Measurements from ENCODE around the gene TMOD4. TPM values are rescaled to one million over a fixed set of nuclear protein-coding genes. Genes with fewer than 3 reads are reported as not detected.
A peak's percentile ranks its signal among the peaks of the same experiment; 100 is the strongest.
"Not testable (repeated sequence)": the region's sequence is repeated elsewhere in the genome, so short reads cannot be mapped to it uniquely, and the experiment has no call there.

Gene TMOD4
- total RNA-seq (3.3 TPM), polyA plus RNA-seq (not detected)

DNA sequence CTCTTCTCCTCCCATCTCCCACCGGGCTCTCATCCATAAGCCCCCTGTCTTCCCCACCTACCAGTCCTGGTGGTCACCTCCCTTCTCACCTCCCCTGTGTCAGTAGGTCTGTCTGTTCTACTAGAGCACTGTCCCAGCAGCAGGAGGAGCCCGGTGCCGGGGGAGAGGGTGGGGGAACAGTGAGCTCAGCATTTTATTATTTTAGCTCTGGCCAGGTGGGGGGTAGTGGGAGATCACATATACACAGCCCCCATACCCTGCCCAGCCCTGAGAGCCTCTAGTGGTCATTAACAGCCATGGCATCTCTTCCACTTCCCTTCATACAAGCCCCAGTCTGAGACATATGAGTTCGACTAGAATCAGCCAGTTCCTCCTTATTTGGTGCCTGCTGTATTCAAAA is at the start of gene TMOD4:
TSS of gene TMOD4 (minus strand) at position 119 of the 400 bp plus-strand sequence. CDS start 1,106 bp downstream, outside the sequence.
- Histone ChIP-seq H3K4me1 (ENCODE audit: control insufficient read depth, insufficient read depth, low read length, poor library complexity, severe bottlenecking) (no peaks in the 10 kb centered on the region), H3K36me3 (ENCODE audit: control insufficient read depth, insufficient read depth, low read length) (peaks cover 65% of the 10 kb centered on the region), H3K9me3 (ENCODE audit: control insufficient read depth in 2 of 2, low read length in 2 of 2) (no peaks in the 10 kb centered on the region), H3K27ac (ENCODE audit: insufficient read depth, low read length, poor library complexity, severe bottlenecking) (no peak within 1 kb of the TSS), H3K4me3 (ENCODE audit: low read depth, low read length) (no peak within 1 kb of the TSS), H3K27me3 (ENCODE audit: control insufficient read depth, insufficient read depth, low read length) (no peaks in the 10 kb centered on the region)
- Mint-ChIP-seq H3K27me3 (no peaks in the 10 kb centered on the region), H3K4me3 (peak within 1 kb of the TSS in 1 of 4 donors; percentile 72), H3K36me3 (peaks cover 39% of the 10 kb centered on the region), H3K27ac (peak within 1 kb of the TSS; percentile 18 to 42 (median 35)), H3K4me1 (peaks cover 0 to 11% (median 6%) of the 10 kb centered on the region in 4 donors), H3K9me3 (no peaks in the 10 kb centered on the region)
- peak in 1 of 2 donors; percentile 37 for ATAC-seq (ENCODE audit: low read depth in 2 of 2)
- peak in 1 of 3 donors; percentile 41 for DNase-seq

DNA sequence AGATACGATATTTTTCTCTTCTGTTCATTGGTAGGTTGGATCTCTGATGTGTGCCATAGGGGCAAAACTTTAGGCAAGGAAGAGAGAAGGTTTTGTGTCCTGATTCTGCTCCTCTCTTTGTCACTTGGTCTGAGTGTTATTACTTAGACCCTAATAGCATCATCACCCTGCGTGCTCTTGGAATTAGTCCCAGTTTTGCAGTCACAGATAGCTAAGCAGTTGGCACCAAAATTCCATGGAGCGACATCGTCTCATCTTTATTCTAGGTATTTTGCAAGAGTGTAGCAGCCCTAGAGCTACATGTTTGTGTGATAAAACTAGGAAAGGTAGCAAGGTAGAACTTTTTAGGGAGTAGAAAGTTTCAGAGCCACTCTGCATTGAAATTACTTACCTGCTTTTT is 46.3 kb upstream of the TMOD4 start:
- peak overlapping the region in 1 of 3 donors; percentile 78 for H3K27ac Mint-ChIP-seq
- no peak overlapping the region for H3K4me3 Mint-ChIP-seq
- ATAC-seq (ENCODE audit: low read depth in 2 of 2) = no peak

DNA sequence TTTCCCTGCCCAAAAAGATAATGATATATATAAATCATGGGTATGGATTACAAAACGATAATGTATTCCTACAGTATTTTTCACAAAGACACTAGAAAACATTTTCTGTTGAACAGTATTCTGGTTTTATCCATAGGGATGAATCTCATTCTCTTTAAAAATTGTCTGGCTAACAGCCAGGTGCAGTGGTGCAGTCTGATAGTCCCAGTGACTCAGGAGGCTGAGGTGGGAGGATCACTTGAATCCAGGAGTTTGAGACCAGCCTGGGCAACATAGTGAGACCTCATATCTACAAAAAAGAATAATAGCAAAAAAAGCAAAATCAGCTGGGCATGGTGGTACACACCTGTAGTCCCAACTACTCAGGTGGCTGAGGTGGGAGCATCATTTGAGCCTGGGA is 45.8 kb upstream of the TMOD4 start:
- ATAC-seq (ENCODE audit: low read depth in 2 of 2) (no peak), DNase-seq (no peak)
- peak overlapping the region in 1 of 3 donors; percentile 62 for H3K27ac Mint-ChIP-seq
- H3K27me3 Mint-ChIP-seq = no peaks in the 10 kb centered on the region
- H3K4me3 Mint-ChIP-seq = no peak overlapping the region
- peaks cover 7 to 21% (median 10%) of the 10 kb centered on the region in 4 donors for H3K4me1 Mint-ChIP-seq
- peaks cover 3% of the 10 kb centered on the region for H3K36me3 Mint-ChIP-seq
- no peaks in the 10 kb centered on the region for H3K9me3 Mint-ChIP-seq
- Histone ChIP-seq H3K36me3 (ENCODE audit: control insufficient read depth, insufficient read depth, low read length) (peaks cover 21% of the 10 kb centered on the region), H3K9me3 (ENCODE audit: control insufficient read depth in 2 of 2, low read length in 2 of 2) (no peaks in the 10 kb centered on the region), H3K4me1 (ENCODE audit: control insufficient read depth, insufficient read depth, low read length, poor library complexity, severe bottlenecking) (no peaks in the 10 kb centered on the region), H3K27me3 (ENCODE audit: control insufficient read depth, insufficient read depth, low read length) (no peaks in the 10 kb centered on the region), H3K4me3 (ENCODE audit: low read depth, low read length) (no peak overlapping the region), H3K27ac (ENCODE audit: insufficient read depth, low read length, poor library complexity, severe bottlenecking) (no peak overlapping the region)

More for the DNA sequence above, 46.3 kb upstream of the TMOD4 start:
- Mint-ChIP-seq H3K36me3 (peaks cover 3% of the 10 kb centered on the region), H3K4me1 (peaks cover 3 to 19% (median 10%) of the 10 kb centered on the region in 4 donors), H3K9me3 (no peaks in the 10 kb centered on the region), H3K27me3 (no peaks in the 10 kb centered on the region)
- no peaks in the 10 kb centered on the region for H3K4me1 ChIP-seq (ENCODE audit: control insufficient read depth, insufficient read depth, low read length, poor library complexity, severe bottlenecking)
- H3K9me3 ChIP-seq (ENCODE audit: control insufficient read depth in 2 of 2, low read length in 2 of 2) = no peaks in the 10 kb centered on the region
- H3K27ac ChIP-seq (ENCODE audit: insufficient read depth, low read length, poor library complexity, severe bottlenecking) = no peak overlapping the region
- no peaks in the 10 kb centered on the region for H3K27me3 ChIP-seq (ENCODE audit: control insufficient read depth, insufficient read depth, low read length)
- no peak overlapping the region for H3K4me3 ChIP-seq (ENCODE audit: low read depth, low read length)
- DNase-seq = no peak
- peaks cover 22% of the 10 kb centered on the region for H3K36me3 ChIP-seq (ENCODE audit: control insufficient read depth, insufficient read depth, low read length)

DNA sequence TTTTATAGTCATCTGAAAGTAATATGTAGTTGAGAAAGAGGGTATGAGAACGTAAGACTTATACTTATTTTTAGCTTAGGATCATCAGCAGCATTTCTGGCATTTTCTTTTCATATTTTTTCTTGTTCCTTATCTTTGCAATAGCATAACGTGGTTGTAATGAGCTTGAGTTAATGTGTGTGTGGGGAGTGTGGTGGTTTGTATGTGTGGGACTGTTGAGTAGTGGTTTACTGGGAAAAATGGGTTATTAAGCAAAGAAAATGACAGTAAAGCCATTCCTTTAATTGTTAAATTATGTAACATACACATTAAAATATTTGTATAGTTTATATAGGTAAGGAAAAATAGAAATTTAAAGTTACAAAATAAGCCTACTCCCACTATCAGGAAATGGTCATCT is 37.8 kb upstream of the TMOD4 start:
- peak overlapping the region in 1 of 4 donors; percentile 7 for H3K4me3 Mint-ChIP-seq

DNA sequence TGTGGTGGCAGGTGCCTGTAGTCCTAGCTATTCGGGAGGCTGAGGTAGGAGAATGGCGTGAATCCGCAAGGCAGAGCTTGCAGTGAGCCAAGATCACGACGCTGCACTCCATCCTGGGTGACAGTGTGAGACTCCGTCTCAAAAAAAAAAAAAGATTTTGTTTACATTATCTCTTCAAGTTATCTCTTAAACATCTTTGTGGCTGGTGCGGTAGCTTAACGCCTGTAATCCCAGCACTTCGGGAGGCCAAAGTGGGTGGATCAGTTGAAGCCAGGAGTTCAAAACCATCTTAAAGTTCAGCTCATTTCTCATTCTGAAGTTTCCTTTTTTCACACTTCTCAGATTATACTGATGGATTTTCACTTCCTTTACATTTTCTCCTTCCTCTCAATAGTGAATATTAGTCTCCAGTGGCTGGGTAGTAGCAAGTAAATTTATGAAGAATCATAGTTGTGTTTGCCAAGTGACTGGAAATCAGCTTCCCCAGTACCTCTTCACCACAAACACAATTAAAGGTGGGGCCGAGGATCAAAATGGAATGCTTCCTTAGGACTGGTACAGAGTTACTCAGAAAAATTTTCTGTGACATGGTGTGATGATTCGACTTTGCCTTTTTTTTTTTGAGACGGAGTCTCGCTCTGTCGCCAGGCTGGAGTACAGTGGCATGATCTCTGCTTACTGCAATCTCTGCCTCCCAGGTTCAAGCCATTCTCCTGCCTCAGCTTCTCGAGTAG is 36.4 kb upstream of the TMOD4 start:
- DNase-seq = peak in 1 of 3 donors; percentile 13
- H3K27ac ChIP-seq (ENCODE audit: insufficient read depth, low read length, poor library complexity, severe bottlenecking) = no peak overlapping the region
- peaks cover 12% of the 10 kb centered on the region for H3K36me3 ChIP-seq (ENCODE audit: control insufficient read depth, insufficient read depth, low read length)
- Mint-ChIP-seq H3K4me3 (peak overlapping the region in 2 of 4 donors; percentile 48 to 53), H3K27ac (peak overlapping the region; percentile 72 to 95 (median 75)), H3K36me3 (peaks cover 15% of the 10 kb centered on the region), H3K27me3 (no peaks in the 10 kb centered on the region), H3K4me1 (peaks cover 13 to 39% (median 26%) of the 10 kb centered on the region in 4 donors), H3K9me3 (no peaks in the 10 kb centered on the region)
- H3K4me3 ChIP-seq (ENCODE audit: low read depth, low read length) = no peak overlapping the region
- H3K4me1 ChIP-seq (ENCODE audit: control insufficient read depth, insufficient read depth, low read length, poor library complexity, severe bottlenecking) = peaks cover 5% of the 10 kb centered on the region
- H3K27me3 ChIP-seq (ENCODE audit: control insufficient read depth, insufficient read depth, low read length) = no peaks in the 10 kb centered on the region
- no peak for ATAC-seq (ENCODE audit: low read depth in 2 of 2)
- H3K9me3 ChIP-seq (ENCODE audit: control insufficient read depth in 2 of 2, low read length in 2 of 2) = no peaks in the 10 kb centered on the region

More for the DNA sequence above, 37.8 kb upstream of the TMOD4 start:
- Mint-ChIP-seq H3K4me1 (peaks cover 15 to 46% (median 28%) of the 10 kb centered on the region in 4 donors), H3K27me3 (no peaks in the 10 kb centered on the region), H3K9me3 (no peaks in the 10 kb centered on the region), H3K27ac (peak overlapping the region in 2 of 3 donors; percentile 56 to 80), H3K36me3 (peaks cover 12% of the 10 kb centered on the region)
- H3K36me3 ChIP-seq (ENCODE audit: control insufficient read depth, insufficient read depth, low read length) = peaks cover 10% of the 10 kb centered on the region
- H3K27me3 ChIP-seq (ENCODE audit: control insufficient read depth, insufficient read depth, low read length) = no peaks in the 10 kb centered on the region
- no peak overlapping the region for H3K27ac ChIP-seq (ENCODE audit: insufficient read depth, low read length, poor library complexity, severe bottlenecking)
- H3K4me3 ChIP-seq (ENCODE audit: low read depth, low read length) = no peak overlapping the region
- no peaks in the 10 kb centered on the region for H3K9me3 ChIP-seq (ENCODE audit: control insufficient read depth in 2 of 2, low read length in 2 of 2)
- DNase-seq (no peak), ATAC-seq (ENCODE audit: low read depth in 2 of 2) (no peak)
- peaks cover 5% of the 10 kb centered on the region for H3K4me1 ChIP-seq (ENCODE audit: control insufficient read depth, insufficient read depth, low read length, poor library complexity, severe bottlenecking)

DNA sequence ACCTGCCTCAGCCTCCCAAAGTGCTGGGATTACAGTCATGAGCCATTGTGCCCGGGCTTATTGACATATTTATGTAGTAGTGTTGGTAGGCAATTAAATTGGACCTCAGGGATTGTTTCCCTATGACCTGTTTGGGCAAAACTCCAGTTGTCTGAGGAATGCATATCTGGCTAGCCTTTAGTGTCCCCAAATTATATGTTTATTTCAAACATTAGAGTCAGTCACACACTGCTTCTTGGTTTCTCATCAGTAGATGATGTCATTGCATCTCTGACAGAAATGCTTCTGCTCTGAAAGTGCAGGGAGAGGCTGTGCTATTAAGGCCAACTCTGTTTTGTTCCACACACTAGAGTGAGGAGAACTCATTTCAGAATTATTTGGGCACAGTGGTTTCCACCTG is 35.0 kb upstream of the TMOD4 start:
- Mint-ChIP-seq H3K4me3 (no peak overlapping the region), H3K27me3 (no peaks in the 10 kb centered on the region), H3K4me1 (peaks cover 17 to 36% (median 21%) of the 10 kb centered on the region in 4 donors), H3K36me3 (peaks cover 15% of the 10 kb centered on the region), H3K9me3 (no peaks in the 10 kb centered on the region), H3K27ac (peak overlapping the region in 1 of 3 donors; percentile 90)
- DNase-seq (no peak), ATAC-seq (ENCODE audit: low read depth in 2 of 2) (no peak)
- Histone ChIP-seq H3K4me1 (ENCODE audit: control insufficient read depth, insufficient read depth, low read length, poor library complexity, severe bottlenecking) (peaks cover 5% of the 10 kb centered on the region), H3K27ac (ENCODE audit: insufficient read depth, low read length, poor library complexity, severe bottlenecking) (no peak overlapping the region), H3K4me3 (ENCODE audit: low read depth, low read length) (no peak overlapping the region), H3K9me3 (ENCODE audit: control insufficient read depth in 2 of 2, low read length in 2 of 2) (no peaks in the 10 kb centered on the region), H3K36me3 (ENCODE audit: control insufficient read depth, insufficient read depth, low read length) (peaks cover 23% of the 10 kb centered on the region), H3K27me3 (ENCODE audit: control insufficient read depth, insufficient read depth, low read length) (no peaks in the 10 kb centered on the region)

DNA sequence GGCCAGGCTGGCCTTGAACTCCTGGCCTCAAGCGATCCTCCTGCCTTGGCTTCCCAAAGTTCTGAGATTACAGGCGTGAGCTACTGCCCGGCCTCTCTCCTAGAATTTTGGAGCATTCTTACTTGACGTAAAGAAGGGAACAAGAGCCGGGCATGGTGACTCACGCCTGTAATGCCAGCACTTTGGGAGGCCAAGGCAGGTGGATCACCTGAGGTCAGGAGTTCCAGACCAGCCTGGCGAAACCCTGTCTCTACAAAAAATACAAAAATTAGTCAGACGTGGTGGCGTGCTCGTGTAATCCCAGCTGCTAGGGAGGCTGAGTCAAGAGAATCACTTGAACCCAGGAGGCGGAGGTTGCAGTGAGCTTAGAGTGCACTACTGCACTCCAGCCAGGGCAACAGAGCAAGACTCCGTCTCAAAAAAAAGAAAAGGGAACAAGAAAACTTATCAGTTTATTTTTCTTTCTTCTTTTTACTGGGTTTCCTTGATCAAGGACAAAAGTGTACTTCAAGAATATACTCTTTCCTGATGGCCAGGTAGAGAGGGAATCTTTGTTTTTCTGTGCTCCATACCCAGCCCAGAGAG is 29.7 kb upstream of the TMOD4 start:
- Histone ChIP-seq H3K4me1 (ENCODE audit: control insufficient read depth, insufficient read depth, low read length, poor library complexity, severe bottlenecking) (peaks cover 12% of the 10 kb centered on the region), H3K36me3 (ENCODE audit: control insufficient read depth, insufficient read depth, low read length) (peaks cover 25% of the 10 kb centered on the region)
- not testable (repeated sequence) for H3K4me3 ChIP-seq (ENCODE audit: low read depth, low read length); H3K4me3 Mint-ChIP-seq; H3K27me3 Mint-ChIP-seq; H3K27ac Mint-ChIP-seq; H3K27ac ChIP-seq (ENCODE audit: insufficient read depth, low read length, poor library complexity, severe bottlenecking); DNase-seq; H3K9me3 ChIP-seq (ENCODE audit: control insufficient read depth in 2 of 2, low read length in 2 of 2); H3K27me3 ChIP-seq (ENCODE audit: control insufficient read depth, insufficient read depth, low read length); ATAC-seq (ENCODE audit: low read depth in 2 of 2); H3K9me3 Mint-ChIP-seq
- H3K4me1 Mint-ChIP-seq = peaks cover 15 to 45% (median 20%) of the 10 kb centered on the region in 4 donors
- H3K36me3 Mint-ChIP-seq = peaks cover 14% of the 10 kb centered on the region
